Testis (tissue), 3 donors: ENCODE measurements around the gene ARL14EP. TPM values are rescaled to one million over a fixed set of nuclear protein-coding genes. Genes with fewer than 3 reads are reported as not detected.

Experiments used
- DNase-seq: peaks from one replicate; pipeline ENCODE4 v3.0.0-alpha.2; 2019
- H3K27ac ChIP-seq, 2 donors: fragments of 200-600 bp; sonication (generic); one replicate each; pipeline ENCODE4 v1.5.1; 2019
- H3K27me3 ChIP-seq: fragments of 200-600 bp; sonication (generic); one replicate; pipeline ENCODE4 v1.5.1; 2019
- H3K36me3 ChIP-seq: fragments of 200-600 bp; sonication (generic); one replicate; pipeline ENCODE4 v1.5.1; 2017; ENCODE audit warnings: low read depth; ENCODE audit errors: missing control alignments
- H3K4me1 ChIP-seq: fragments of 200-600 bp; sonication (generic); one replicate; pipeline ENCODE4 v1.5.1; 2019
- H3K4me3 ChIP-seq, 2 donors: fragments of 200-600 bp; sonication (generic); one replicate each; pipeline ENCODE4 v1.5.1; 2017 to 2019
- H3K9me3 ChIP-seq: fragments of 200-600 bp; sonication (generic); one replicate; pipeline ENCODE4 v1.5.1; 2017
- CTCF ChIP-seq, 3 experiments: fragments of 450-650 bp in 2 of 3; fragments of 200-600 bp in 1 of 3; sonication (generic) in 1 of 3; IDR thresholded peaks; one replicate each; pipeline ENCODE4 v1.5.1; 2016 to 2019; ENCODE audit warnings: antibody characterized with exemption in 3 of 3, mild to moderate bottlenecking in 2 of 3, moderate library complexity in 1 of 3
- POLR2A ChIP-seq: fragments of 450-650 bp; IDR thresholded peaks from one replicate; pipeline ENCODE4 v1.6.1; 2017; ENCODE audit warnings: antibody characterized with exemption, mild to moderate bottlenecking, moderate library complexity
- WGBS, 2 donors: methylation state at CpG; one replicate each; pipeline ENCODE4 v1.1.5; 2018; 5-methylcytosine and 5-hydroxymethylcytosine counted together
- intact Hi-C: fragments of 100-400 bp; cut with DNase I; formaldehyde crosslinking; loops from one replicate; pipeline ENCODE4 v1.15.1; 2023; ENCODE audit warnings: low total_unique reads
- polyA plus RNA-seq: library from polyadenylated mRNA; stranded (reverse); fragments of 350-450 nt; fragmentation: Illumina TruSeq; extraction: RNeasy Lipid Tissue Mini Kit (QIAGEN cat#74804); gene quantifications from one replicate; pipeline ENCODE4 v1.2.3, GENCODE V29; 2014; ENCODE audit warnings: low read depth, low replicate concordance; ENCODE audit not compliant: insufficient read depth
- total RNA-seq, 2 donors: library from RNA; depleted of rRNA; stranded (reverse); fragments of >200 nt; gene quantifications; one replicate each; pipeline ENCODE4 v1.2.3, GENCODE V29; 2016

ARL14EP gene
- total and polyA plus RNA-seq, 3 donors from 2014 or later, result 21.8 to 33.9 (median 25.1) TPM

- no peak overlapping the region for H3K4me3 ChIP-seq
- H3K27me3 ChIP-seq, result no peaks in the 10 kb centered on the region
- no peak for TF ChIP-seq POLR2A
- no peaks in the 10 kb centered on the region for H3K4me1 ChIP-seq
- DNase-seq, result no peak
- H3K9me3 ChIP-seq, result no peaks in the 10 kb centered on the region
- H3K36me3 ChIP-seq, result no peaks in the 10 kb centered on the region
- H3K27ac ChIP-seq, result no peak overlapping the region
- WGBS, 2 donors, result 81 to 84% methylated on average over 3 of the region's 3 CpGs
- intact Hi-C loops, result no loop called here
Measured at GRCh38 chr11:30284836-30285235, 38.1 kb upstream of the ARL14EP start.

DNA sequence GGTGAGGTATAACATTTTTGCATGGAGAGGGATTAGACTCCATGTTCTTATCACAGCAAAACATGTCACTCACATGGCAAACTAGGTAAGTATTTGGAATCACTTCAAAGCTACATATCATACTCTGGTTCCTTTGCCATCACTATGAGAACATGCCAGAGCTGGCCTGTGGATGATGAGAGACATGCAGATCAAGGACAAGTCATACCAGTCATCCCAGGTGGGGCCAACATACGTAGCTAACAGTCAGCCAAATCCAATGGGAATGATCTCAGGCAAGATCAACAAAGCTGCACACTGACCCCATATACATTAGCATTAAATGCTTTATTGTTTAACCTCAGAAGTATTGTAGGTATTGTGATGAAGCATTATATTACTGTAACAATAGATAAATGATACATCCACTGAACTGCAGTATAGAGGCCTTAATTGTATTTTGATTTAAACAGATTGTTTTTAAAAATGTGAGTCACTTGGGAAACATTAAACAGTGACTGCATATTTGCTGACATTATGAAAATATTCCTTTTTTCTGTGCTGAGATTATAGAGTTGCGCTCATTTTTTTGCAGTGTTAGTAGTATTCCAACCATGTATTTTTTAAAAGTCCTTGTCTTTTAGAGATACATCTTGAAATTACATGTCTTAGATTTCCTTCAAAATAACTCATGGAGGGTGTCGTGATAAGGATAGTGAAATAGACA, 37.3 kb upstream of the ARL14EP start:
- DNase-seq, result no peak
- intact Hi-C loops, result no loop called here
- no peak overlapping the region for H3K27ac ChIP-seq
- TF ChIP-seq CTCF (IDR thresholded peaks at IDR 0.05) (no peak), POLR2A (no peak)
- WGBS, 2 donors, result 91% methylated on average over 3 of the region's 3 CpGs
- H3K27me3 ChIP-seq, result no peaks in the 10 kb centered on the region
- no peaks in the 10 kb centered on the region for H3K36me3 ChIP-seq
- H3K4me1 ChIP-seq, result no peaks in the 10 kb centered on the region
- no peak overlapping the region for H3K4me3 ChIP-seq
- no peaks in the 10 kb centered on the region for H3K9me3 ChIP-seq

DNA sequence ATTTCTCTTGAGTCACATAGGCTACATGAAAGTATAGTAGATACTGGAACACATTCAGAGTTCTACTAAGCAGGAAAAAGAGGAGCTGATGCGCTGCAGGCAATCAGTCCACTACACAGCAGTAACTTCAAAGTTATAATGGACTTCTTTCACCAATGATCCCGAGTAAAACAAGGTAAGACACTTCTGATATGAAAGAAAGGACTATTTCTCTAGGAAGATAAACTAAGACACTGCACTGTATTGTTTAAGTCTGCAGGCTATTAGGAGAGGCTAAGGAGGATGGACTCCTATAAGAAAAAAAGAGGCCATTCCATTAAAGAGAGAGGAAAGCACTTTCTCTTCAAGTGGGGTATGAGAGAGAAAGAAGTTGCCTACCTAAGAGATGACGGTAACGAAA, 31.6 kb upstream of the ARL14EP start:
- Histone ChIP-seq H3K27me3 (no peaks in the 10 kb centered on the region), H3K4me1 (no peaks in the 10 kb centered on the region), H3K9me3 (no peaks in the 10 kb centered on the region), H3K27ac (no peak overlapping the region), H3K4me3 (no peak overlapping the region), H3K36me3 (no peaks in the 10 kb centered on the region)
- DNase-seq, result no peak
- WGBS, 2 donors, result 65 to 68% methylated on average over 4 of the region's 4 CpGs
- TF ChIP-seq POLR2A (no peak), CTCF (IDR thresholded peaks at IDR 0.05) (no peak)
- intact Hi-C loops, result no loop called here

DNA sequence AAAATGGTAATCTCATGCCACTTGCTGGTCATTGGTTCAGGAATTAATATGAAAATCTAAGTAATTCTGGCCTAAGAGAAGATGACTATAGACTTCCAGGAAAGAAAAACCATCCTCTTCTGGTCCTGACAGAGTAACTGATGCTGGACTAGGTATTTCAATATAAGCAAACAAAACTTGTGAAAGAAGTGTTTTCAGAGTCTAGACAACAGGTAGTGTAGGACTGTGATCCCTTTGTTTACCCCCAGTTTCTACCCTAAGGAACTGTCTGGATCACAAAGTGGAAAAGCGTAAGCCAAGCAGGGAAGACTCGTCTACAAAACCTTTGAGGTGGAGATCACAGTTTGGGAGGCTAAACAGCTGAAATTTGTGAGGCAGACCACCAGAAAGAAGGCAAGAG, 30.4 kb upstream of the ARL14EP start:
- H3K36me3 ChIP-seq, result no peaks in the 10 kb centered on the region
- H3K9me3 ChIP-seq, result no peaks in the 10 kb centered on the region
- WGBS, 2 donors, result 87 to 90% methylated on average over 2 of the region's 2 CpGs
- no peak for TF ChIP-seq CTCF (IDR thresholded peaks at IDR 0.05)
- no peak for TF ChIP-seq POLR2A
- H3K27me3 ChIP-seq, result no peaks in the 10 kb centered on the region
- DNase-seq, result no peak
- intact Hi-C loops, result no loop called here
- no peak overlapping the region for H3K4me3 ChIP-seq
- H3K27ac ChIP-seq, result no peak overlapping the region
- H3K4me1 ChIP-seq, result no peaks in the 10 kb centered on the region

DNA sequence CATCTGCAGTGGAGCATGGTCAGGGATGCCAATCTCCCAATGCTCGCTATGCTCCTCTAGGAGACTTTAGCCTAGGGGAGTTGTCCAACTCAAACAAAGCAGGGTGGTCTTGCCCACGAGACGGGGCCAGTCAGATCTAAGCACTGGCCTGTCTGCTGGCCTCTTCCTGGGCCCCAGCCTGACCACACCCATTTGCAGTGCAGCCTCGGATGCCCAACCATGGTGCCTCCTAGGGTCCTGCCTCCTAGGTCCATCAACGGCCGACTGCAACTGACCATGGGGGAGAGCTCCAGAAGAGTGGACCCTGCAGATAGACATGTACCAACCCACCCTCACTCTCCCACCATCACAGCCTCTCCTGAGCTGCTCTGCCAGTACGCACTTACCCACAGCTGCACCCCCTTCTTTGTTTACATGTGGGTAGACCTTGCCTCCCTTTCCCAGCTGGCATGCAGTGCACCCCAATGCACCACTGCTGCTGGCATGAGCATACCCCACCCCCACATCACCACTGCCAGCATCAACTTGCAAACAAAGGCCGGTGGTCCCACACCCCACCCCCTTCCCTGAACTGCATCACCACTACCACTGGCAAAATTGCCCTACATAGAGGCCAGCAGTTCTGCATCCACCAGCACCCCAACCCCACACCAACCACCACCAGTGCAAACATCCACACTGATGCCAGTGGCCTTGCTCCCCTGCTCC, 27.6 kb upstream of the ARL14EP start:
- intact Hi-C loops, result no loop called here
- H3K36me3 ChIP-seq, result no peaks in the 10 kb centered on the region
- H3K27ac ChIP-seq, result no peak overlapping the region
- no peaks in the 10 kb centered on the region for H3K4me1 ChIP-seq
- DNase-seq, result no peak
- no peaks in the 10 kb centered on the region for H3K27me3 ChIP-seq
- H3K4me3 ChIP-seq, result no peak overlapping the region
- WGBS, 2 donors, result 90 to 99% methylated on average over 6 to 8 of the region's 8 CpGs
- H3K9me3 ChIP-seq, result no peaks in the 10 kb centered on the region
- TF ChIP-seq POLR2A, result no peak
- TF ChIP-seq CTCF (IDR thresholded peaks at IDR 0.05), result no peak
